K562 (cell line): ENCODE measurements around the gene PRDM15. TPM values are rescaled to one million over a fixed set of nuclear protein-coding genes. Genes with fewer than 3 reads are reported as not detected.

Experiments used
- C11orf30 ChIP-seq: fragments of 450-650 bp; IDR thresholded peaks from 2 replicates; pipeline ENCODE4 v1.6.1; 2016; ENCODE audit warnings: low read depth, mild to moderate bottlenecking
- CREB3L1 ChIP-seq: fragments of 450-650 bp; IDR thresholded peaks from 2 replicates; pipeline ENCODE4 v1.6.1; 2014; ENCODE audit warnings: low read depth, mild to moderate bottlenecking, moderate library complexity, borderline replicate concordance
- CTBP1 ChIP-seq: fragments of 450-650 bp; IDR thresholded peaks from 2 replicates; pipeline ENCODE4 v1.6.1; 2016; ENCODE audit warnings: borderline replicate concordance
- GTF3C2 ChIP-seq: IDR thresholded peaks from 3 replicates; pipeline ENCODE4 v1.6.1; 2011; ENCODE audit warnings: borderline replicate concordance, mild to moderate bottlenecking, moderate library complexity; ENCODE audit not compliant: insufficient read length; ENCODE audit errors: extremely low read depth
- HMGN3 ChIP-seq: IDR thresholded peaks from 2 replicates; pipeline ENCODE4 v1.6.1; 2011; ENCODE audit warnings: borderline replicate concordance, low read depth, mild to moderate bottlenecking, mixed read lengths, low read length; ENCODE audit not compliant: insufficient read length; ENCODE audit errors: extremely low read depth
- POLR2H ChIP-seq: IDR thresholded peaks from 2 replicates; pipeline ENCODE4 v1.6.1; 2016; ENCODE audit warnings: missing genetic modification characterization, low read depth, mild to moderate bottlenecking, control low read depth, missing compliant biosample characterization, moderate library complexity
- RREB1 ChIP-seq: fragments of 250-450 bp; sonication (Bioruptor Pico); IDR thresholded peaks from 2 replicates; pipeline ENCODE4 v1.4.0; 2020
- ZBTB49 ChIP-seq: sonication (generic); formaldehyde crosslinking; IDR thresholded peaks from 2 replicates; pipeline ENCODE4 v1.8.0; 2022; ENCODE audit warnings: missing genetic modification reagents, mild to moderate bottlenecking, borderline replicate concordance
- ZNF24 ChIP-seq: fragments of 450-650 bp; IDR thresholded peaks from 2 replicates; pipeline ENCODE4 v1.6.1; 2016
- ZNF586 ChIP-seq: fragments of 450-650 bp; formaldehyde crosslinking; conservative IDR thresholded peaks from 2 replicates; pipeline ENCODE4 v1.4.0; 2020; ENCODE audit warnings: mild to moderate bottlenecking, moderate library complexity
- ZNF668 ChIP-seq: fragments of 250-450 bp; sonication (Bioruptor Pico); IDR thresholded peaks from 2 replicates; pipeline ENCODE4 v1.8.0; 2022; ENCODE audit warnings: mild to moderate bottlenecking, inconsistent platforms
- polyA plus RNA-seq, 8 experiments: library from polyadenylated mRNA; depleted of rRNA in 4 of 8; stranded (reverse) in 5 of 8; unstranded in 3 of 8; fragments of >200 nt; fragmentation: Nextera tagmentation in 2 of 8; fragmentation: Illumina TruSeq in 1 of 8; extraction: Ambion mirVana in 2 of 8; extraction: Trizol in 1 of 8; gene quantifications; 2 replicates each; pipeline versions ENCODE4 v1.2.1 to v1.2.3, GENCODE V29; 2011 to 2014; ENCODE audit warnings: inconsistent platforms in 1 of 8, missing spikeins in 1 of 8
- total RNA-seq, 7 experiments: library from RNA; depleted of rRNA in 6 of 7; stranded (reverse); fragments of >200 nt in 6 of 7; fragmentation: Illumina TruSeq in 2 of 7; extraction: Trizol in 2 of 7; gene quantifications; 2 replicates each; pipeline versions ENCODE4 v1.2.1 to v1.2.3, GENCODE V29; 2011 to 2021; ENCODE audit warnings: low replicate concordance in 1 of 7

PRDM15 gene
- total and polyA plus RNA-seq, 9 of the 15 experiments (the other 6 are each of a cell fraction or from before 2014, with no cell fraction given): 0.93 to 9.2 (median 6.2) TPM

GRCh38 chr21:41877901-41878830 lies 978 bp downstream of the PRDM15 start (continued):
- no peak for TF ChIP-seq RREB1 (CRISPR knock-in tag)
- TF ChIP-seq HMGN3: no peak
- TF ChIP-seq ZBTB49 (CRISPR knock-in tag): no peak
- peak; percentile 62; the same call in 1 of the 2 replicates for TF ChIP-seq CREB3L1
- TF ChIP-seq C11orf30: no peak
- no peak for TF ChIP-seq ZNF24
- no peak for TF ChIP-seq ZNF668 (CRISPR knock-in tag)
- TF ChIP-seq GTF3C2: no peak
- TF ChIP-seq CTBP1: peak; percentile 52
- TF ChIP-seq POLR2H (tag): no peak
- TF ChIP-seq ZNF586: no peak
